ENCODE data around the gene KRT3.

KRT3 gene

DNA sequence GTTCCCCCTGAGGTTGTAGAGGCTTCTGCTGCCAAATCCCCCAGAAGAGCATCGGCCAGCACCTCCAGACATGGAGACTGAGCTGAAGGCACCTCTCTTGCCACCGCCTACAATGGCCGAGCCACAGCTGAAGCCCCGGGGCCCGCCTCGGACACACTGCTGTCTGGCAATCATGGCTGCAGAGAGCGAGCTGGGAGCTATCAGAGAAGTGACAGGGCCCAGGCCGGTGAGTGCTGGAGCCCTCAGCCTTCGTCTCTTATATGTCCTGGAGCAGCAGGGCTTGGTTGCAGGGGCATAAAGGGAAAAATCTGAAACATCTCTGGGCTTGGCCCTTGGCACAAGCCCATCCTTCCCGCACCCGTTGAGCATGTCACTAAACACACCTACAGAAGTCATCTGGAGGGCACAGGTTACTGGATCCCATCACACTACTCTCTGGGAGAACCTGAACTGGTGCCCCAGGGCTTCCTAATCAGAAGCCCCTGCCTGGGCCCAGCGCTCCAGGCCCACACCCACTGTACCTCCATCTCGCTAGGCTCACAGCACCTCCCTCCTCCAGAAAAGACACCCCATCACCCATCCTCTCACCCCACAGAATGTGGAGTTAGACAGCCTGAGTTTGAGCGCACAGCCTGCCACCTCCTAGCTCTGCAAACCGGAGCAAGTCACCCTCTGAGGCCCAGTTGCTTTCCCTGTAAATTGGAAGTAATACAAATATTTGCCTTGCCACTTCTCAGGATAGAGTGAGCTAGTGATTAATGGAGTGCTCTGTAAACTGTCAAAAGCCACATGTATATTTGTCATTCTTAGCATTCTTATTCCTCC, 18.2 kb upstream of the KRT3 start, which contains the start of gene KRT4:
KRT4 (minus strand) TSS at position 232 of the 825 bp plus-strand sequence; CDS start at position 174, 58 bp downstream.
- ATAC-seq: no peak

DNA sequence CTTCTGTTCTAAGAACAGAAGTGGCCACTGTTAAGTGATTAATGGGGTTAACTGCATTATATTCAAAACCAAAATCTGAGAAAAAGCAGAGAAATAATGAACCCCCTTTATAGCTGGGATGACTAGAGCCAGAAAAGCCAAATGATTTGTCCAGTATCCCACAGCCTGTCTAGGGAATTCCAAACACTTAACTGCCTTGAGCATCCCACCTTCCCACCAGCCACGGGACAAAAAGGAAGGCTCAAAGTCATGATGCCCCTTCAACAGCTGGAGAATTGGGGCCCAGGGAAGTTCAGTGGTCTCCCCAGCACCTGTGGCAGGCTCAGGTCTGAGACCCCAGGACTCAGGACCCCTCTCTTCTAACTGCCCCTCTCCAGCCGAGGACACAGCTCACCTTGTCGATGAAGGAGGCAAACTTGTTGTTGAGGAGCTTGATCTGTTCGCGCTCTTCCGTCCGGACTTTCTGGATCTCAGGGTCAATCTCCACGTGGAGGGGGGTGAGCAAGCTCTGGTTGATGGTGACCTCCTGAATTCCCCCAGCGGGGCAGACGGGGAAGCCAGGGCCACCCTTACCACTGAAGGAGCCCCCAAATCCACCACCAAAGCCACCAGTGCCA, 17.4 kb upstream of the KRT3 start:
- no peak for ATAC-seq

DNA sequence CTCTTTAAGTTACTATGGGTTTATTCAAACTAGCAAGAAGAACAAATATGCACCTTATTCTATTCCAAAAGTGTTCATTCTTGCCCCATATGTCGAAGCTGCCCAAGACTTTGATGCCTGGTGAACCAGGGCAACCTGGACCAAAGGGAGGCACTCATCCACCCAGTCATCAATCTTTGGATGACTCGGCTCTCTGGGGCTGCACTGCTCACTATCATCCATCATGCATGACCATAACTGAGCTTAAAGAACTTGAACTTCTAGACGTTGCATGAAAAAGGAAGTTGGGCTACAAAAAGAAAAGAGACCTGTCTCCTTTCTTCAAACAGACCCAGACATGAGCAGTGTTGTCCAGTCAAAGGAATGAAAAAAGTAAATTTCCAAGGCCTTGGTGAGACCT, 16.8 kb upstream of the KRT3 start:
- no peak for ATAC-seq

DNA sequence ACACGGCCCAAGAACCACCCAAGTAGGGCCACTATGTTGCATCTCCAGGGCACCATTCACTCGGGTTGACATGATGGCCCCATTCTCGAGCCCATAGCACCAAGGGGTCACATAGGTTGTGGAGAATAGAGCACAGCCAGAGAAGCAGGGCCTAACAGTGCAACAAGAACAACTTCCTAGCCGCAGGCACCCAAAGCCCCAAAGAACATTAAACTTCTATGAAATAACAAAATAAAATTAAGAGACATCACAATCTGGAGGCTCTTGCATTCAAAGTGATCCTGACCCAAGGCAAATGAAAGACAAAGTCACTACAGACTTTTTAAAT, 16.1 kb upstream of the KRT3 start:
- ATAC-seq: no peak

GRCh38 chr12:52811191-52812072, 15.5 kb upstream of the KRT3 start:
- ATAC-seq: no peak

DNA sequence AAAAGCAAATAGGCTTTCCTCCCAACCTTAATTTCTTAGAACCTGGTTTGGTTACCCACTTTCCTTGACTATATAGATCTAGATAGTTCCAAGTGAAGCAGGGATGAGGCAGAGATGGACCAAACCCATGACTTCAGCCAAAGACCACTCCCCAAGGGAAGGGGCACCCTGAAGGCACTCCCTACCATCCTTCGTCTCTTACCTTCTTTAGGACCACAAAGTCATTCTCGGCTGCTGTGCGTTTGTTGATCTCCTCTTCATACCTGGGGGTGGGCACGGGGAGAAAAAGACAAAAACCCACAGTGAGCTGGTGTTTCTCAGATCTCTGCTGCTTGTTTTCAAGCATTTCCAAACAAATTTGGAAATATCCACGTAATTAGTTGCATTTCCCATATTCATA, 14.6 kb upstream of the KRT3 start:
- no peak for ATAC-seq

- ATAC-seq: no peak
Measured at GRCh38 chr12:52809166-52809565, 13.2 kb upstream of the KRT3 start.

DNA sequence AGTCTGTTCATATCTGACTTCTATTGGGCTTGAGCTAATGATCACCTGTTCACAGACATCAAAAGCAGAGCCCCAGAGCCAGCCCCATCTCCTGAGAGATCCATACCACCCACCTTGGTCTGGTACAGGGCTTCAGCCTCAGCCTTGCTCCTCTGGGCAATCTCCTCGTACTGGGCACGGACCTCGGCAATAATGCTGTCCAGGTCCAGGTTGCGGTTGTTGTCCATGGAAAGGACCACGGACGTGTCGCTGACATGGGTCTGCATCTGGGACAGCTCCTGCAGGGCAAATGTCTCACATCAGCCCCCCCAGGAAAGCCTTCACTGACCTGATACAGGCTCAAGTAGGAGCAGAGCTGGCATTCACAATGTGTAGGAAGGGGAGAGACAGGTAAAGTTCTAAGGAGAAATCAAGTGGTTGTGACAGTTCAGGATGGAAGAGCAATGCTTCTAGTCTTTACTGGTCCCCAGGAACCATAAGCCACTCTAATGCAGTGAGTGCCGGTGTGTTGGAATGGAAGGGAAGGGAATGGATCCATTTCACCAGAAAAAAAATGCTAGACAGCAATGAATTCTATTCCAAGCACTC, 12.8 kb upstream of the KRT3 start:
- ATAC-seq: no peak

DNA sequence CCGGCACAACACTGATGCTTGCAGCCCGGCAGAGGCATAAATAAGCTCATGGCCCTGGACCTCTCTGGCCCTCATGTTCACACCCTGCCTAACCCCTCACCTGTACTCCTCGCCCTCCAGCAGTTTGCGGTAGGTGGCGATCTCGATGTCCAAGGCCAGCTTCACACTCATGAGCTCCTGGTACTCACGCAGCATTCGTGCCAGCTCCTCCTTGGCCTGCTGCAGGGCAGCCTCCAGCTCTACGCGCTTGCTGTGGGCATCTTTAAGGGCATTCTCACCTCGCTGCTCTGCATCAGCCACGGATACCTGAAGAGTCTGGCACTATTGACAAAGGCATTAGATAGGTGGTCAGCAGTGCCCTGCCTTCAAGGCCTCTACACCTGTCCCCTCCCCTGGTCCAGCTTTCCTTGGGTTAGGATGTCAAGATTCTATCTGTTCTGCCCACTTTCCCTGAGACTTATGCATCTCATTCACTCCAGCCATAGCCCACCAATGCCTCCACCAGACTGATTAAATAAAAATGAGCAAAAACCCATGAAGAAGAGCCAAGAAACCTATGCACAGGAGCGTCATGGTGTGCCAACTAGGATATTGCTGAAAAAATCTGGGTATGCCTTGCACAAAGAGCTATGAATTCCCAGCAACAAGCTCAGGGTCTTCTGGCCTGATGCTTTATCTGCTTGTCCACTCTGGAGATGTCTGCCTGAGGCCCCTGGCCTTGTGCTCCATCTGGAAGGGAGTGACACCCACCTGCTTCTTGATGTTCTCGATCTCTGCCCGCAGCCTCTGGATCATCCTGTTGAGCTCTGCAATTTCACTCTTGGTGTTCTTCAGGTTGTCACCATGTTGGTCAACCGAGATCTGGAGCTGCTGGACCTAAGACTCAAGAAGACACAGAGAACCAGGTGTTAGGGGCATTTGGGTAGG, 11.9 kb upstream of the KRT3 start:
- no peak for ATAC-seq

GRCh38 chr12:52806821-52807543, 11.1 kb upstream of the KRT3 start:
- no peak for ATAC-seq

DNA sequence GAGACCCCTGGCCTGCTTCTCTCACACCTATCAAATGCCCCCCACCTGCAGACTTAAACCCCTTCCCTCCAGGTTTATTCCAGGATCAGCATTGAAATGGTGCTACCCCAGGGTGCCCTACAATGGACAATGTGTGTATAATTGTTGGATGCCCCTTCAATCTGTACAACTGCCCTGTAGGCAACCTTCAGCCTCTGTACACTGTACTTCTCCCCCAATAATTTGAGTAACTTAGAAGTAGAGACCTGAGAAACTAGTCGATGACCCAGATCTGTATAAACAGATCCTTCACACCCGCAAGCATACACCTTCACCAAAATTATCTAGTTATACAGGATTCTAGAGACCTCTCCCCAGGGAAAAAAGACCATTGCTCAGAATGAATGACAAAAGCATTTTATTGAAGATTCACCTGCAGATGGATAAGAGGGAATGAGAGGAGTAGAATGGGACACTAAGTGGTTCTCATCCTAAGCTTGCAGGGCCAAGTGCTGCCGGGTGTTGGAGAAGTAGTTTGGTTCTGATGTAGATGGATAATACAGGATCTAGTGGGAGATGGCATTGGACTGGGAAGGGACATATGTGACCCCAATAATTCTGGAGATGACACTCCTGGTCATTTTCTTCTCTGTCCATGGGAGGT, 10.4 kb upstream of the KRT3 start:
- ATAC-seq: no peak

DNA sequence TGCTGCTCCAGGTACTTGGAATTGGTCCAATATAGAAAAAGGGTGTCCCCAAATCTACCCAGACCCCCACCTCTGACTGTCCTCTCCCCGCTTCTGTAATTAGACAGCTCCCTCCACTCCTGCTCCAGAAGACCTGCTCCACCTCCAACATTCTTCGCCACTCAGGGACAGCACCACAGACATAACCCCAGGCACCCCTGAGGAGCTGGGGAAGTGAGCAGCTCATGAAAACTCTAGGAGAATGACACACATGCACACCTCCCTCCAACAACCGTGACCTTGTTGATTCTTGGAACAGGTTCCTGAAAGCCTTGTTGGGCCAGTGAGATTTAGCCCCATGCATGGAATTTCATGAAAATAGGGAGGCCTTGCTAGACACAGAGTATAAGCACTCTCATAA, 9.8 kb upstream of the KRT3 start:
- no peak for ATAC-seq

GRCh38 chr12:52805000-52805399, 9.1 kb upstream of the KRT3 start:
- ATAC-seq: no peak

GRCh38 chr12:52802442-52802841, 6.5 kb upstream of the KRT3 start:
- ATAC-seq: no peak

GRCh38 chr12:52801773-52802172, 5.9 kb upstream of the KRT3 start:
- no peak for ATAC-seq

DNA sequence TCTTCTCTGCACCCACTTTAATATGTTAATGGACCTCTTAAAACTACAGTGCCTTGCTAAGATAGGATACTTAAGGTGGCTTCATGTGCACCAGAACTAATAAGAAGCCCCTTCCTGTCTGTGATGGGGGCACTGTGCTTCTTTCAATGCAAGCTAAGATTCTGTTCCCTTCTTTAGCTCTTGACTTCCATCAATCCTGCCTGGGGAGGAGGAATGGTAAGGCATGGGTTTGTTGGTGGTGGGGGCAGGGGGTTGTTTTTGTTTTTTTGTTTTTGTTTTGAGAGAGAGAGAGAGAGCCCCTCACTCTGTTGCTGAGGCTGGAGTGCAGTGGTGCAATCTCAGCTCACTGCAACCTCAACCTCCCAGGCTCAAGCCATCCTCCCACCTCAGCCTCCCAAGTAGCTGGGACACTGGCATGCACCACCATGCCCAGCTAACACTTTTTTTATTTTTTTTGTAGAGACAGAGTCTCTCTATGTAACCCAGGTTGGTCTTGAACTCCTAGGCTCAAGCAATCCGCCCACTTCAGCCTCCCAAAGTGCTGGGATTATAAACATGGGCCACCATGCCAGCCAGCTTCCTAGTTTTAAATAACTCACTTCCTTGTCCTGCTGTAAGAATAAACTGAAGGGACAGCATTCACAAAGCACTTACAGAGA, 4.5 kb upstream of the KRT3 start:
- no peak for ATAC-seq

GRCh38 chr12:52799505-52800211, 3.7 kb upstream of the KRT3 start:
- no peak for ATAC-seq

- ATAC-seq: no peak
Measured at GRCh38 chr12:52798671-52799504, 3.0 kb upstream of the KRT3 start.

All from activated CD4-positive, CD25-positive, alpha-beta regulatory T cell treated with anti-CD3 and anti-CD28 coated beads, Interleukin-2, amount 50 U/mL, for 24 hours (primary cell).